GM12875 (cell line): ENCODE measurements around the gene LPAR6.
A peak's percentile ranks its signal among the peaks of the same experiment; 100 is the strongest.

ENCODE experiments used
- H3K4me3 ChIP-seq: one replicate; pipeline ENCODE4 v1.5.1; 2011; ENCODE audit warnings: low read depth, low read length, control low read depth
- CTCF ChIP-seq: IDR thresholded peaks from 2 replicates; pipeline ENCODE4 v1.5.1; 2011; ENCODE audit warnings: low read depth, mild to moderate bottlenecking, control low read depth, inconsistent platforms, low read length, moderate library complexity, borderline replicate concordance; ENCODE audit not compliant: insufficient read depth

LPAR6 gene

GRCh38 chr13:48411841-48412531 lies 927 bp downstream of the LPAR6 start:
- no peak for TF ChIP-seq CTCF
- H3K4me3 ChIP-seq = peak overlapping the region; percentile 47

- H3K4me3 ChIP-seq = peak overlapping the region; percentile 47
- no peak for TF ChIP-seq CTCF
These were observed 1.6 kb downstream of the LPAR6 start for GRCh38 chr13:48411147-48411794.

GRCh38 chr13:48410199-48410598 lies 2.7 kb downstream of the LPAR6 start:
- H3K4me3 ChIP-seq = no peak overlapping the region
- no peak for TF ChIP-seq CTCF

- no peak overlapping the region for H3K4me3 ChIP-seq
- TF ChIP-seq CTCF = no peak
These were observed 7.0 kb downstream of the LPAR6 start for GRCh38 chr13:48405875-48406274.

GRCh38 chr13:48404952-48405351 lies 8.0 kb downstream of the LPAR6 start:
- H3K4me3 ChIP-seq = no peak overlapping the region
- no peak for TF ChIP-seq CTCF

- no peak overlapping the region for H3K4me3 ChIP-seq
- TF ChIP-seq CTCF = no peak
These were observed 9.0 kb downstream of the LPAR6 start for GRCh38 chr13:48403913-48404312.

GRCh38 chr13:48403151-48403631 lies 9.7 kb downstream of the LPAR6 start:
- TF ChIP-seq CTCF = no peak
- no peak overlapping the region for H3K4me3 ChIP-seq
